Esophagus muscularis mucosa (tissue), 4 donors: ENCODE data around the gene IGFBP2.

Experiments used
- EP300 ChIP-seq: sonication (generic); formaldehyde crosslinking; IDR thresholded peaks from one replicate; pipeline ENCODE4 v1.6.1; 2017; ENCODE audit warnings: antibody characterized with exemption
- POLR2A ChIP-seq: fragments of 450-650 bp; IDR thresholded peaks from one replicate; pipeline ENCODE4 v1.6.1; 2017; ENCODE audit warnings: antibody characterized with exemption, moderate library complexity, mild to moderate bottlenecking, low read depth
- TF ChIP-seq, protein P1 (sequence below), 3 experiments: fragments of 200-600 bp in 2 of 3; fragments of 450-650 bp in 1 of 3; sonication (generic) in 2 of 3; IDR thresholded peaks; one replicate each; pipeline ENCODE4 v1.5.1; 2017 to 2019; ENCODE audit warnings: antibody characterized with exemption in 3 of 3, mild to moderate bottlenecking in 2 of 3, moderate library complexity in 1 of 3

DNA sequence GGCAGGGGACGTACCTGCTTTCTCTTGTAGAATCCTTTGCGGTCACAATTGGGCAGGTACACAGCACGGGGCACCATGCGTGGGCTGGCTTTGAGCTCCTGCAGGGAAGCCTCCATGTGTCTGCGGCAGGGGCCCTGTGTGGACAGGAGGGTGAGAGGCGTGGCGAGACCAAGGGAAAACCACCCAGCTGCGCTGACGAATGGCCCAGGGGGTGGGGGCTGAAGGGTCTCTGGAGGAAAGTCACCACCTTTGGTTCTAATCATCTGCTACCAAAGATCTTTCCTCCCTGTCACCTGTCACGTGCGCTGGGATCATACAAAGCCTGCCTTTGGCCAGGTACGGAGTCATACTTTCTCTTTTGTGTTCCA, 44.9 kb downstream of the IGFBP2 start:
- TF ChIP-seq, protein P1, sequence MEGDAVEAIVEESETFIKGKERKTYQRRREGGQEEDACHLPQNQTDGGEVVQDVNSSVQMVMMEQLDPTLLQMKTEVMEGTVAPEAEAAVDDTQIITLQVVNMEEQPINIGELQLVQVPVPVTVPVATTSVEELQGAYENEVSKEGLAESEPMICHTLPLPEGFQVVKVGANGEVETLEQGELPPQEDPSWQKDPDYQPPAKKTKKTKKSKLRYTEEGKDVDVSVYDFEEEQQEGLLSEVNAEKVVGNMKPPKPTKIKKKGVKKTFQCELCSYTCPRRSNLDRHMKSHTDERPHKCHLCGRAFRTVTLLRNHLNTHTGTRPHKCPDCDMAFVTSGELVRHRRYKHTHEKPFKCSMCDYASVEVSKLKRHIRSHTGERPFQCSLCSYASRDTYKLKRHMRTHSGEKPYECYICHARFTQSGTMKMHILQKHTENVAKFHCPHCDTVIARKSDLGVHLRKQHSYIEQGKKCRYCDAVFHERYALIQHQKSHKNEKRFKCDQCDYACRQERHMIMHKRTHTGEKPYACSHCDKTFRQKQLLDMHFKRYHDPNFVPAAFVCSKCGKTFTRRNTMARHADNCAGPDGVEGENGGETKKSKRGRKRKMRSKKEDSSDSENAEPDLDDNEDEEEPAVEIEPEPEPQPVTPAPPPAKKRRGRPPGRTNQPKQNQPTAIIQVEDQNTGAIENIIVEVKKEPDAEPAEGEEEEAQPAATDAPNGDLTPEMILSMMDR (IDR thresholded peaks at IDR 0.05), result no peak
- TF ChIP-seq POLR2A (no peak), EP300 (no peak)
